Measurements from ENCODE around the gene BDNF.

Gene BDNF

GRCh38 chr11:27705873-27706820 is 5.9 kb upstream of the BDNF start:
- no peak for DNase-seq

DNA sequence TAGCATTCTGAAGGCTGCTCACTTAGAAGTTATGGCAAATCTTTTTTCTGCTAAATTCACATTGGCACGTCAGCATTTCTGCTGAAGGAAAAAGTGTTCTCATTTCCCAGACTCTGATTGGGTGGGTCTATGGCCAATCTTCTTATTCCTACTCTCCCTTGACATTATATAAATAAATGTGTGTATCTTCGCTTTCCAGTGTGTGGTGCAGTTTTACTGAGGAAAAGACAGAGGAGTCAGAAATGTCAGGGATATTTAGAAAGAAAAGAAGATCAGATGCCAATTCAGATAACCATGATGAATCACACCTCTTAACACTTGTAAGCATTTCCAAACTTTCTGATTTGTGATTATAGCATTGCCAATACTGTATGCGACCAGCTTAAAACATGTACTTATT is 3.2 kb upstream of the BDNF start:
- DNase-seq, result no peak

GRCh38 chr11:27702811-27703210 is 2.6 kb upstream of the BDNF start:
- DNase-seq, result no peak

GRCh38 chr11:27701355-27702105 is 1.3 kb upstream of the BDNF start:
- peak; percentile 65 for DNase-seq

GRCh38 chr11:27699926-27700350 is 317 bp downstream of the BDNF start:
- peak; percentile 44 for DNase-seq

DNA sequence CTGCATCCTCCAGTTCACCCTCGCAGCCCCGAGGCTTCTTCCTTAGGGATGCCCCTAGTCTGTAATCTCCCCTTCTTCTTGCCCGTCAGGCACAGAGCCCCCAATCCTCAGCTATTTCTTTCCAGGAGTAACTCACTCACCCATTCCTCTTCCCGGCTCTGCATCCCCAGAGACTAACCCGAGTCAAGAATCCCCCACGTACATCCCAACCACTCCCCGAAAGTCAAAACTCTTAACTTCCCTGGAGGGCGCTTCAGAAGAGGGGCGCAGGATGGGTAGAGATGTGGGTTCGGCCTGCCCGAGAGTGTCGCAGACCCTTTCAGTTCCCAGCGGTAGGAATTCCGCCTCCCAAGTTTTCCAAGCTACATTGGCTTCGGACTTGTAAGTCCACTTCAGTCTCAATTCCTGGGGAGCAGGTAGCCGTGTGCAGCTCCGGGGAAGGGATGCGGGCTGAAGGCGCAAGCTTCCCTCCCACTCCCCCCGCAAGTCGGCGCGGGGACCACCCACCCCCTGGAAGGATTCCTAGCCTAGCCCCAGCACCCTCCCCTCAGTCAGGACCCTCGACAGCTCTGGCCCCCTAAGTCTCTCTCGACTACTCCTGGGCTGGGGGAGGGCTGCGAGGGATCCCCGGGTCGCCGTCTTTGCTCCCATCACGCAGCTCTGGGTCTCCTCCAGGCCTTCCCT is 871 bp downstream of the BDNF start:
- DNase-seq, result peak; percentile 44

DNA sequence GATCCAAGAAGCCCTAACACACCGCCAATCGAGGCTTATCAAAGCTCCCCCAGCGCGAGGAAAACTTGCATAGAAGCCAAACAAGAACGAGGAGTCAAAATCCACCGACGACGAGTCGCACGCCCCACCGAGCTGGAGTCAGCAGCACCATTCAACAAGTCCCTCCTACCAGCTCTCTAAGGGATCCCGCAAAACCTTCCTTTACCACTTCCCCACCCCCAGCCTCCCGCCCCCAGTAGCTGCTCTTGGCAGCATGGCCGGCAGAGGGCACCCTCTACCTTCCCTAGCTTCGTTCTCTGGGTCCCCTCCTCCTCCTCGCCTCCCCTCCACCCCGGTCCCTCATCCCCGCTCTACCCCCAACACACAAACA is 1.4 kb downstream of the BDNF start:
- DNase-seq, result peak; percentile 89

DNA sequence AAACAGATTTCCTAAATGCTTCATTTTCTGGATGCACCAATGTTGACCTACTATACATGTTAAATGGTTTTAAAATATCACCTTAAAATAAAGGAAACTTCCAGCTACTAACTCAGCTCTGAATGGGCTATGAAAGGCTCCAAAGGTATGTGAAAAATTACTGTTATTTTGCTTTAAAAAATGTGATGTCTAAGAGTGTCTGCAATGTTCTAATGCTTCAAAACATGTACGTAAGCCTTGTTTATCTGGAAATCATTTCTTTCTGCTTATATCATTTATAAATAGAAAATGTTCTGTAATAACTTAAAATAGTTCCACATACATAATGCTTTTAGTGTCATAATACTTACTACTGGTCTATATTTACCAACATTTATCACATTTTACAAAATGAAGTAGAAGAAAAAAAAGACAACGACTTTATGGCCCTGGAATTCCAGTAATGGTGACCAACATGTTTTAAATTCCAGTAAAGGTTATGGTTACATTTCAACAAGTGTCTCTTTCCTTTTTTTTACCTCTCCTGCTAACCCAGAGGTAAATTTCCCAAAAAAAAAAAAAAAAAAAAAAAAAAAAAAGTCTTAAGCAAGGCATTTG is 2.5 kb downstream of the BDNF start:
- DNase-seq, result no peak

DNA sequence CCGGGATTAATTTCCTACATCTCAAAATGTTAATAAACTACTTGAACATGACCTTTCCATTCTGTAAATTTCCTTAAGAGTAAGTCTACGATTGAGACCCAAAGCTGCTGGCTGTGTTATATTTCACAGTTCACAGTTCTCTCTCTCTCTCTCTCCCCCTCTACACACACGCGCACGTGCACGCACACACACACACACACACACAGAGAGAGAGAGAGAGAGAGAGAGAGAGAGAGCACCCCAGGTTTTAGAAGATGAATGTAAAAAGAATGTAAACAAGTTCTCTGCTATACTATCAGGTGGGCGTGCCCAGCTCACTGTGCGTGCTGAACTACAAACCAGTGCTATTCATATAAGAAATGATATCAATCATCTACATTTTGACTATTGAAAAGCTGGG is 3.3 kb downstream of the BDNF start:
- DNase-seq, result no peak

GRCh38 chr11:27696115-27696514 is 4.1 kb downstream of the BDNF start:
- DNase-seq, result no peak

- no peak for DNase-seq
Observed at GRCh38 chr11:27694992-27695391, 5.3 kb downstream of the BDNF start.

- no peak for DNase-seq
Observed at GRCh38 chr11:27693398-27693797, 6.9 kb downstream of the BDNF start.

GRCh38 chr11:27692781-27693180 is 7.5 kb downstream of the BDNF start:
- DNase-seq, result no peak

DNA sequence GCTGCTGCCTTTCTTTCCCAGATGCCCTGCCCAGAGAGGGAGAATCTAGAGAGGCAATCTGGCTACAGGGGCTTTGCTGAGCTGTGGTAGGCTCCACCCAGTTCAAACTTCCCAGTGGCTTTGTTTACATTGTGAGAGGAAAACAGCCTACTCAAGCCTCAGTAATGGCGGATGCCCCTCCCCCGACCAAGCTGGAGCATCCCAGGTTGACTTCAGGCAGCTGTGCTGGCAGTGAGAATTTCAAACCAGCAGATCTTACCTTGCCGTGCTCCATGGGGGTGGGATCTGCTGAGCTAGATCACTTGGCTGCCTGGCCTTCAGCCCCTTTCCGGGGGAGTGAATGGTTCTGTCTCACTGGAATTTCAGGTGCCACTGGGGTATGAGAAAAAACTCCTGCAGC is 12.2 kb downstream of the BDNF start:
- DNase-seq, result no peak

GRCh38 chr11:27681664-27682063 is 18.6 kb downstream of the BDNF start:
- DNase-seq, result no peak

DNA sequence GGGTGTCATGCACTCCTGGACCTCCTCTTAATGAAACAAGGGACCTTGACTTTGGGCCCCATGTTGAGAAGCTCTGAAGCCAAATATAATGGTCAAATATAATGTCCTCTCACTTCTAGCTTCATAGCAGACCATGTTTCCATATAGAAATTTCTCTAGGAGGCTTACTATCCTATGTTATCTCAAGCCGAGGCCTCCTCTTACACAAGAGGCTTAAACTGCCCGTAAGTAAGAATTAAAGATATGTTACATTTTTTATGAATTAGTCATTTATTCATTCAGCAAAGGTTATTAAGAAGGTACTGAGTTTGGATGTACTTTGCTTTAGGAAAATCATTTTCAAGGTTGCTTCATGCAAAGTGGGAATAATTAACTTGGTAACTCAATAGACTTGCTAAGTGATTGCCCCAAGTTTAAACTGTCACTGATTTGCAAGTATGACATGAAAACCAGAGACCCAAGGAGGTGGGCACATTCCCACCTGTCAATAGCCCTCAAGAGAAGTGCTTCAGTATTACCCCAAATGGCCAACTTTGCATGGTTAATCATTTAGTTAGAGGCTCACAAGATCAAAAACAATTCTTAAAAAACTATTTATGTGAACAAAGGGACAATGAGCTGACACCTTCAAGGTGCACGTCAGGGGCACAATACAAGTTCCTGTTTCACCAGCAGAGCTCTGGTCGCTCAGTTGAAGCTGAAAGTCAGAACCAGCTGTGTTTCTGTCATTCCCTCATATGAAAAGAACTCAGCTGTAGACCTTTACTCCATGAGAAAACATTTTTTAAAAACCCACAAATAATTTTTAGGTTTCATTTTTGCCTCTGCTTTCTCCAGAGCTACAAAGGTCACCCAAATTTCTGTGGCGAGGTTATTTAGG is 20.9 kb downstream of the BDNF start:
- DNase-seq, result no peak

DNA sequence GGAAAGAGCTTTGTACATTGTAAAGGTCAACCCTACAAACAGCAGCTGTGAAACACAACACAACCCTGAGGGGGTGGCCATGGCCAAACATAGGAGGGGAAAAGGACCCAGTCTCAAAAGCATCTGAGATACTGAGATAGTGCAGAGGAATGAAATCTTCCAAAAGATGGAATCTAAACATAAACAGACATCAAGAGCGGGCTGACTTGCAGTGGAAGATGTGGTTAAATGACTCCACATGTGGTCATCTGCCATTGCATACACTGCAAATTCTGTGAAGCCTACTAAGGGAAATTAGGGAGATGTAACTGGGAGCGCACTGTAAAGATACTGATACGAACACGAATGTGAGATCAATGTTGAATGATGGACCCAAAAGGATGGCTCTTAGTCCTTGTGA is 22.0 kb downstream of the BDNF start:
- DNase-seq, result no peak

GRCh38 chr11:27677108-27677507 is 23.1 kb downstream of the BDNF start:
- no peak for DNase-seq

- no peak for DNase-seq
Observed at GRCh38 chr11:27673979-27674663, 26.1 kb downstream of the BDNF start.

DNA sequence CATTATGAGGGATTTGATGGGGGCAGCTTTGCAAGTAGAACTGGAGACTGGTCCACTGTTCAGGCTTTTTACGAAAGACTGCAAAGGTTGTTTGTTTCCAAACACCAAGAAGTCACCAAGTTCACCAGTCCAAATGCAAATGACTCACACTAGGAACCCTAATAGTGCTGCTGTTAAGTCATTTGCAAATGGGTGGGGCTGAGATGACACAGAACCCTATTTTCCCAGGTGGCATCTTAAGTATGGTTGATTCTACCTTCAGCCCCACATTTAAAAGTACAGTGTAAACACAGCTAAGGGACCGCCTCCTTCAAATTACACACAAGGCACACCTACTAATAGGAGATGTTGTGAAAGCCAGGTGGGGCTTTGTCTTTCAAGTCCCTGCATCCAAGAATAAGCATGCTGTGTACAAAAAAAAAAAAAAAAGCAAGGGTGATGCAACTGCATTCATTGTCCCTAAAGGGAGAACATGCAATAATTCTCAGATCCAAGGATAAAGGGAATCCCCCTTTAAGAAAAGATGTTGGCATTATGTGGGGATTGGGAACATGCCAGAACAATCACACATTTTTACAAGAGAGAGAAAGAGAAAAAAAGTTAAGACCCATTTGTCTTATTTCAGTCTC is 27.3 kb downstream of the BDNF start:
- no peak for DNase-seq

All from left hindlimb (tissue), 1 donor.